ENCODE measurements around the gene HIF3A. TPM values are rescaled to one million over a fixed set of nuclear protein-coding genes. Genes with fewer than 3 reads are reported as not detected.
"Not testable (repeated sequence)": the region's sequence is repeated elsewhere in the genome, so short reads cannot be mapped to it uniquely, and the experiment has no call there.

The HIF3A gene
- total RNA-seq, 1 experiment from 2014 or later, result 5.2 TPM

DNA sequence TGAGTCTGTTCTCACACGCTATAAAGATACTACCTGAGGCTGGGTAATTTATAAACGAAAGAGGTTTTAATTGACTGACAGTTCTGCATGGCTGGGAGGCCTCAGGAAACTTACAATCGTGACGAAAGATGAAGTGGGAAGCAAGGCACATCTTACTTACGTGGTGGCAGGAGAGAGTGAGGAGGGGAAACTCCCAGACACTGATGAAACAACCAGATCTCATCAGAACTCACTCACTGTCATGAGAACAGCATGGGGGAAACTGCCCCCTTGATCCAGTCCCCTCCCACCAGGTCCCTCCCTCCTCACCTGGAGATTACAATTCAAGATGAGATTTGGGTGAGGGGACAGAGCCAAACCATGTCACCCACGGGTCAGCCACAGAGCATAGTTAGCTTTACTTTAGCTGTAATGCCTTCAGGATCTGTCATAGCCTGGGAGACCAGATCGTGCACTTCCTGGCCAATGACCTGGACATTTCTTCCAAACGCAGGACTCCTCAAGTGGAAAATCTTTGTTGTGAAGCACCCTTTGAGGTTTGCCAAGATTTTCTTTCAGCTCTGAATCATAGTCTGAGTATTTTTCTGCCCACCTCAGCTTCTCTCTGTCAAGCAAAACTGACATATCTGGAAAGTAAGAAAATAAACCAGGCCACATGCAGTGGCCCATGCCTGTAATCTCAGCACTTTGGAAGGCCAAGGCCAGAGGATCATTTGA is 25.2 kb upstream of the HIF3A start:
- no peaks in the 10 kb centered on the region for H3K36me3 ChIP-seq (ENCODE audit: control insufficient read depth, insufficient read depth, low read length)
- Mint-ChIP-seq H3K27me3 (ENCODE audit: insufficient read depth, unreplicated experiment) (no peaks in the 10 kb centered on the region), H3K9me3 (ENCODE audit: unreplicated experiment) (no peaks in the 10 kb centered on the region), H3K36me3 (ENCODE audit: insufficient read depth, unreplicated experiment) (no peaks in the 10 kb centered on the region), H3K4me3 (ENCODE audit: unreplicated experiment) (no peak overlapping the region), H3K27ac (ENCODE audit: unreplicated experiment) (no peak overlapping the region), H3K4me1 (ENCODE audit: low read depth, unreplicated experiment) (no peaks in the 10 kb centered on the region)
- POLR2A ChIA-PET, result no interaction called here
- TF ChIP-seq, protein P1, sequence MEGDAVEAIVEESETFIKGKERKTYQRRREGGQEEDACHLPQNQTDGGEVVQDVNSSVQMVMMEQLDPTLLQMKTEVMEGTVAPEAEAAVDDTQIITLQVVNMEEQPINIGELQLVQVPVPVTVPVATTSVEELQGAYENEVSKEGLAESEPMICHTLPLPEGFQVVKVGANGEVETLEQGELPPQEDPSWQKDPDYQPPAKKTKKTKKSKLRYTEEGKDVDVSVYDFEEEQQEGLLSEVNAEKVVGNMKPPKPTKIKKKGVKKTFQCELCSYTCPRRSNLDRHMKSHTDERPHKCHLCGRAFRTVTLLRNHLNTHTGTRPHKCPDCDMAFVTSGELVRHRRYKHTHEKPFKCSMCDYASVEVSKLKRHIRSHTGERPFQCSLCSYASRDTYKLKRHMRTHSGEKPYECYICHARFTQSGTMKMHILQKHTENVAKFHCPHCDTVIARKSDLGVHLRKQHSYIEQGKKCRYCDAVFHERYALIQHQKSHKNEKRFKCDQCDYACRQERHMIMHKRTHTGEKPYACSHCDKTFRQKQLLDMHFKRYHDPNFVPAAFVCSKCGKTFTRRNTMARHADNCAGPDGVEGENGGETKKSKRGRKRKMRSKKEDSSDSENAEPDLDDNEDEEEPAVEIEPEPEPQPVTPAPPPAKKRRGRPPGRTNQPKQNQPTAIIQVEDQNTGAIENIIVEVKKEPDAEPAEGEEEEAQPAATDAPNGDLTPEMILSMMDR (IDR thresholded peaks at IDR 0.05; ENCODE audit: insufficient read depth in 1 of 2, low read depth in 1 of 2, low read length in 1 of 2, severe bottlenecking in 1 of 2, unreplicated experiment in 1 of 2), result no peak
- intact Hi-C loops (cut with micrococcal nuclease; ENCODE audit: unreplicated experiment), result no loop called here
- CTCF ChIA-PET, result interaction anchor here (1.2 to 2.0 kb wide), 2 partner anchors 9 to 195 kb away, joined by 3 to 13 read pairs; no protein-coding TSS in a partner anchor
- no TSS peak for BruUV-seq (replicated peaks)
- no peak overlapping the region for H3K4me3 ChIP-seq (ENCODE audit: low read depth, low read length)
- H3K4me1 ChIP-seq, result peaks cover 11% of the 10 kb centered on the region
- no peaks in the 10 kb centered on the region for H3K27me3 ChIP-seq (replicated peaks; ENCODE audit: control insufficient read depth, insufficient read depth, low read length)
- H3K9me3 ChIP-seq, result no peaks in the 10 kb centered on the region
- DNase-seq, result no peak

DNA sequence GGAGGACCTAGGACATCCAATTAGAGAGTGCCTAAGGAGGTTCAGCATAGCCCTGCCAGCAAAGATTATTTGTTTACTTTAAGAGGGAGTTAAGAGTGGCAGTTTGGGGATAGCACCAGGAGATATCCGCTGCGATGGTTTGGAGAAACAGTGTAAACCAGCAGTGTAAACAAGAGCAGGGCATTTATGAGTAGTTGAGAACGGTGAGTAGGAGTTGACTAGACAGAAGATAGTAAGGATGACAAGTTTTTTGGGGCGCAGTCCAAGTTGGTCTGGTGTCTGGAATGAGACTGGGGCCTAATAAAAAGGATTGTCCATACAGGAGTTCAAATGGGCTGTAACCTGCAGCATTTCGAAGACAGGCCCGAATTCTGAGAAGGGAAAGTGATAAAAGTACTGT is 22.9 kb upstream of the HIF3A start:
- H3K27ac Mint-ChIP-seq (ENCODE audit: unreplicated experiment); H3K4me3 Mint-ChIP-seq (ENCODE audit: unreplicated experiment); H3K4me3 ChIP-seq (ENCODE audit: low read depth, low read length); H3K9me3 ChIP-seq; intact Hi-C loops (cut with micrococcal nuclease; ENCODE audit: unreplicated experiment); H3K9me3 Mint-ChIP-seq (ENCODE audit: unreplicated experiment); H3K36me3 Mint-ChIP-seq (ENCODE audit: insufficient read depth, unreplicated experiment); BruUV-seq (replicated peaks); H3K36me3 ChIP-seq (ENCODE audit: control insufficient read depth, insufficient read depth, low read length); H3K4me1 Mint-ChIP-seq (ENCODE audit: low read depth, unreplicated experiment); H3K27me3 ChIP-seq (replicated peaks; ENCODE audit: control insufficient read depth, insufficient read depth, low read length); DNase-seq: not testable (repeated sequence)
- CTCF ChIA-PET, result interaction anchor here (0.7 kb wide), 1 partner anchor 113 kb away, joined by 3 read pairs; no protein-coding TSS in a partner anchor
- POLR2A ChIA-PET, result interaction anchor here (0.6 kb wide), 1 partner anchor 279 kb away, joined by 3 read pairs; the partner anchor contains the start of gene CCDC61
- peaks cover 10% of the 10 kb centered on the region for H3K27me3 Mint-ChIP-seq (ENCODE audit: insufficient read depth, unreplicated experiment)
- H3K4me1 ChIP-seq, result peaks cover 11% of the 10 kb centered on the region

DNA sequence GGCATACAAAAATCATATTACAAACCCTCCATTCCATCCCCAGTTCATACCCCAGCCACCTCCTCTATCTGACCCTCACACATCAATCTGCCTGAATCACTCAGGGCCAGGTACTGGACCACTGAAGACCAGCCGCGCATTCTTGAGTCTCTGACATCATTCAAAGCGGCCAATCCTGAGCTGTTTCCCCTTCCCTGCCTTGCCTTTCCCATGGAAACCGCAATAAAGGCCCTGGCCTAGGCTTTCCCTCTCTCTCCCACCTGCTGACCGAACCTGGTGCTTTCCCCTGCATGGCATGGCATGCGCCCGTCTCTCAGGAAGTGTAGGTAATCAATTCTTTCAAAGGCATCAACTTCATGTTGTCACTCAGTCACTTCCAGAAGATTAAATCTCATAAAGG is 17.7 kb upstream of the HIF3A start:
- H3K36me3 Mint-ChIP-seq (ENCODE audit: insufficient read depth, unreplicated experiment), result no peaks in the 10 kb centered on the region
- Histone ChIP-seq H3K9me3 (no peaks in the 10 kb centered on the region), H3K36me3 (ENCODE audit: control insufficient read depth, insufficient read depth, low read length) (no peaks in the 10 kb centered on the region), H3K27me3 (replicated peaks; ENCODE audit: control insufficient read depth, insufficient read depth, low read length) (no peaks in the 10 kb centered on the region), H3K4me3 (ENCODE audit: low read depth, low read length) (no peak overlapping the region), H3K4me1 (no peaks in the 10 kb centered on the region)
- no peak overlapping the region for H3K4me3 Mint-ChIP-seq (ENCODE audit: unreplicated experiment)
- no peak overlapping the region for H3K27ac Mint-ChIP-seq (ENCODE audit: unreplicated experiment)
- no peaks in the 10 kb centered on the region for H3K9me3 Mint-ChIP-seq (ENCODE audit: unreplicated experiment)
- BruUV-seq (replicated peaks), result no TSS peak
- TF ChIP-seq, protein P1 (IDR thresholded peaks at IDR 0.05; ENCODE audit: insufficient read depth in 1 of 2, low read depth in 1 of 2, low read length in 1 of 2, severe bottlenecking in 1 of 2, unreplicated experiment in 1 of 2), result no peak
- POLR2A ChIA-PET, result no interaction called here
- DNase-seq, result no peak
- no peaks in the 10 kb centered on the region for H3K4me1 Mint-ChIP-seq (ENCODE audit: low read depth, unreplicated experiment)
- CTCF ChIA-PET, result interaction anchor here (2.1 kb wide), 1 partner anchor 121 kb away, joined by 5 read pairs; no protein-coding TSS in a partner anchor
- peaks cover 10% of the 10 kb centered on the region for H3K27me3 Mint-ChIP-seq (ENCODE audit: insufficient read depth, unreplicated experiment)
- intact Hi-C loops (cut with micrococcal nuclease; ENCODE audit: unreplicated experiment), result no loop called here
